Measurements from ENCODE around the gene RPS6KB2. TPM values are rescaled to one million over a fixed set of nuclear protein-coding genes. Genes with fewer than 3 reads are reported as not detected.

RPS6KB2 gene
- total and polyA plus RNA-seq, 12 donors, result 36.6 to 111 (median 50.0) TPM

DNA sequence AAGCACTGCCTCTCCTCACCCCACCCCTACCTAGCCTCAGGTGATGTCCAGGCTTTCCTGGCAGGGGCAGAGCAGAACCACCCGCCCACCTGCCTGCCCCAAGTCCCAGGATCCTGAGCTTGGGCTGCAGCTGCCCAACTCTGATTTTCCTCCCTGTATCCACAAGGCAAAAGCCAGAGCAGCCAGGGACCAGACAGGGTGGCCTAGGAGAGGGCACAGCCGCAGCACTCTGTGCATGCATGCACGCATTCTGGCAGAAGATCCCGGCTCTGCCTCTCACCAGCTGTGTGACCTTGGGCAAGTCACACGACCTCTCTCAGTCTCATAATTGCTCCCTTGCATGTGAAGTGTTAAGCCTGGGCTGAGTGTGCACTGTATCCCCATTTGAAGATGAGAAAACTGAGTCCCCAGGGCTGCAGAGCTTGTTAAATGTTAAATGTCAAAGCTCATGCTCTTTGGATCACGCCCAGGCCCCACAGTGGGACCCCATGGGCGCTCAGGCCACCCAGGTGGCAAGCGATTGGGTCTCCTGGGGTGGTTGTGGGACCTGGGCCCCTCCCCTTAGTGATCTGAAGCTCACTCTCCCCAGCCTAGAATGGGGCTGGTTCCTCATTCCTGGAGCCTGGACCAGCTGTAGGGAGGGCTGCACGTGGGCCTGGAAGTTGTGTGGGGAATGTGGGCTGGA, 15.7 kb upstream of the RPS6KB2 start:
- TF ChIP-seq POLR2A (IDR thresholded peaks at IDR 0.05), result no peak
- TF ChIP-seq, protein P1, sequence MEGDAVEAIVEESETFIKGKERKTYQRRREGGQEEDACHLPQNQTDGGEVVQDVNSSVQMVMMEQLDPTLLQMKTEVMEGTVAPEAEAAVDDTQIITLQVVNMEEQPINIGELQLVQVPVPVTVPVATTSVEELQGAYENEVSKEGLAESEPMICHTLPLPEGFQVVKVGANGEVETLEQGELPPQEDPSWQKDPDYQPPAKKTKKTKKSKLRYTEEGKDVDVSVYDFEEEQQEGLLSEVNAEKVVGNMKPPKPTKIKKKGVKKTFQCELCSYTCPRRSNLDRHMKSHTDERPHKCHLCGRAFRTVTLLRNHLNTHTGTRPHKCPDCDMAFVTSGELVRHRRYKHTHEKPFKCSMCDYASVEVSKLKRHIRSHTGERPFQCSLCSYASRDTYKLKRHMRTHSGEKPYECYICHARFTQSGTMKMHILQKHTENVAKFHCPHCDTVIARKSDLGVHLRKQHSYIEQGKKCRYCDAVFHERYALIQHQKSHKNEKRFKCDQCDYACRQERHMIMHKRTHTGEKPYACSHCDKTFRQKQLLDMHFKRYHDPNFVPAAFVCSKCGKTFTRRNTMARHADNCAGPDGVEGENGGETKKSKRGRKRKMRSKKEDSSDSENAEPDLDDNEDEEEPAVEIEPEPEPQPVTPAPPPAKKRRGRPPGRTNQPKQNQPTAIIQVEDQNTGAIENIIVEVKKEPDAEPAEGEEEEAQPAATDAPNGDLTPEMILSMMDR (IDR thresholded peaks at IDR 0.05), result no peak
- WGBS, 4 donors, result 49 to 63% (median 51%) methylated on average over 5 to 9 of the region's 9 CpGs

DNA sequence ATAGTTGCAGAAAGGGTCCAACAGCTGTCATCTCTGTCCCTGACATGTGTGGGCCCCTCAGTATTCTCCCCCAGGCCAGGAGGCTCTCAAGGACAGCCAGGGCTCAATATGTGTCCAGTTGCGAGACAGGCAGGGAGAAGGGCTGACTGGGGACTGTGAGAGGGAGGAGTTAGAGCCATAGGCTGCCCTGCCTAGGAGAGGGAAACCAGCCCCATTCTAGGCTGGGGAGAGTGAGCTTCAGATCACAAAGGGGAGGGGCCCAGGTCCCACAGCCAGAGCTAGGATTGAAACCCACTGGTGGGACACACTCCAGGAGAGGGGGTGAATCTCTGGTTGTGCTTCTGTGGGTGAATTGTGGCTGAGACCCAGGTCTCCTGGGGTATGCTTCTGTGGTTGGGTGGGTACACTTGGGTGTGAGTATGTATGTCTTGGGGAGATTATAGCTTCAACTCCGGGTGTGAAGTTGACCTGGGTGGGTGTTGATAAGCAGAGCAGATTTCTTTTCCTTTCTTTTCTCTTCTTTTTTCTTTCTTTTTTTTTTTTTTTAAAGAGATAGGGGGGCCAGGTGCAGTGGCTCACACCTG, 14.9 kb upstream of the RPS6KB2 start:
- TF ChIP-seq POLR2A (IDR thresholded peaks at IDR 0.05), result no peak
- TF ChIP-seq, protein P1 (IDR thresholded peaks at IDR 0.05), result no peak
- 41 to 76% (median 55%) methylated on average over 2 of the region's 2 CpGs for WGBS, 4 donors
- Histone ChIP-seq H3K36me3 (replicated peaks in 1 of 2) (no peaks in the 10 kb centered on the region), H3K4me3 (no peak overlapping the region), H3K4me1 (replicated peaks in 1 of 2) (peaks cover 4 to 9% of the 10 kb centered on the region in 2 donors), H3K27me3 (peaks cover 34% of the 10 kb centered on the region), H3K27ac (no peak overlapping the region), H3K9me3 (replicated peaks in 1 of 3) (no peaks in the 10 kb centered on the region)
- no peak for DNase-seq
- intact Hi-C loops (cut with DNase I), result no loop called here

More for the DNA sequence above, 15.7 kb upstream of the RPS6KB2 start:
- intact Hi-C loops (cut with DNase I), result no loop called here
- Histone ChIP-seq H3K27ac (no peak overlapping the region), H3K4me1 (replicated peaks in 1 of 2) (peaks cover 4 to 9% of the 10 kb centered on the region in 2 donors), H3K27me3 (peaks cover 39% of the 10 kb centered on the region), H3K9me3 (replicated peaks in 1 of 3) (no peaks in the 10 kb centered on the region), H3K4me3 (no peak overlapping the region), H3K36me3 (replicated peaks in 1 of 2) (no peaks in the 10 kb centered on the region)
- DNase-seq, result no peak

DNA sequence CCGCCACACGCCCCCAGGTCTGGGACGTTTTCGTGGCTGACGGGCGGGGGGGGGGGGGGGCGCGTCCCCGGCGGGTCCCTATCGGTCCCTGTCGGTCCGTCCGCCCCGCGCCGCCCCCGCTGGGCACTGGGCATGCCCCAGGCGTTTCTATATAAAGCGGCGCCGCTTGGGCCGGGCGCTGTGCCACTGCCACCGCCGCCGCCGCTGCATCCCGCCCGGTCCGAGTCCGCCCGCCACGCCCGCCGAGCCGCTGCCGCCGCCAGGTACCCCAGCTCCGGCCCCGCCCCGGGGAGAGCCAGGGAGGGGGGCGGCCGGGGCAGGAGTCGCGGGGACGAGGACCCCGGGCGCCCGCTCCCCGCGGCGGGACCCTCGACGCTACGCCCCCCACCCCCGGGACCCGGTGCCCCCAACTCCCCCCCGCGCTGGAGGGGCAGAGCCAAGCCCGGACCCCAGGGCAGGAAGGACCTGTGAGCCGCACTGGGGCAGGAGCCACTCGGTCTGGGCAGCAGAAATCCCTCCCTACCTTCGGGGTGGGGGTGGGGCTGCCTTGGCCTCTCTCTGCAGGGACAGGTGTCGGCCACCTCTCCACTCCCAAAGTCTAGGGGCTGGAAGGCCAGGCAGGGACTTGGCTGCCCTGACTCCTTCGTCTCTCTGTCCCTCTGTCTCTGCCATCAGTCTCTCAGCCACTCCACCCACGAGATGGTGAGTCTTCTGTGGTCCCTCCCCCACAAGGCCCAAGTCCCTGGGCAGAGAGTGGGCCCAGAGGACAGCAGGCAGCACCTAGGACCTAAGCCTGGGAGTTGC, 12.6 kb upstream of the RPS6KB2 start, which contains the start of gene CARNS1:
Gene CARNS1, plus strand, starts transcription at position 178 of the 804 bp plus-strand sequence. Its CDS starts 522 bp downstream, at position 700.
- H3K27me3 ChIP-seq, result peaks cover 21% of the 10 kb centered on the region
- no peak within 1 kb of the TSS for H3K27ac ChIP-seq
- H3K4me1 ChIP-seq (replicated peaks in 1 of 2), result peaks cover 10 to 16% of the 10 kb centered on the region in 2 donors
- 5 to 32% (median 8%) methylated on average over 7 to 67 of the region's 67 CpGs for WGBS, 4 donors
- no peak for DNase-seq
- H3K36me3 ChIP-seq (replicated peaks in 1 of 2), result no peaks in the 10 kb centered on the region
- peak within 1 kb of the TSS in 1 of 4 donors; percentile 38 for H3K4me3 ChIP-seq
- TF ChIP-seq, protein P1 (IDR thresholded peaks at IDR 0.05), result no peak
- TF ChIP-seq POLR2A (IDR thresholded peaks at IDR 0.05), result no peak
- intact Hi-C loops (cut with DNase I), result no loop called here
- H3K9me3 ChIP-seq (replicated peaks in 1 of 3), result no peaks in the 10 kb centered on the region
